ENCODE measurements around the gene CDKN3.
"Not testable (repeated sequence)": the region's sequence is repeated elsewhere in the genome, so short reads cannot be mapped to it uniquely, and the experiment has no call there.

The CDKN3 gene

DNA sequence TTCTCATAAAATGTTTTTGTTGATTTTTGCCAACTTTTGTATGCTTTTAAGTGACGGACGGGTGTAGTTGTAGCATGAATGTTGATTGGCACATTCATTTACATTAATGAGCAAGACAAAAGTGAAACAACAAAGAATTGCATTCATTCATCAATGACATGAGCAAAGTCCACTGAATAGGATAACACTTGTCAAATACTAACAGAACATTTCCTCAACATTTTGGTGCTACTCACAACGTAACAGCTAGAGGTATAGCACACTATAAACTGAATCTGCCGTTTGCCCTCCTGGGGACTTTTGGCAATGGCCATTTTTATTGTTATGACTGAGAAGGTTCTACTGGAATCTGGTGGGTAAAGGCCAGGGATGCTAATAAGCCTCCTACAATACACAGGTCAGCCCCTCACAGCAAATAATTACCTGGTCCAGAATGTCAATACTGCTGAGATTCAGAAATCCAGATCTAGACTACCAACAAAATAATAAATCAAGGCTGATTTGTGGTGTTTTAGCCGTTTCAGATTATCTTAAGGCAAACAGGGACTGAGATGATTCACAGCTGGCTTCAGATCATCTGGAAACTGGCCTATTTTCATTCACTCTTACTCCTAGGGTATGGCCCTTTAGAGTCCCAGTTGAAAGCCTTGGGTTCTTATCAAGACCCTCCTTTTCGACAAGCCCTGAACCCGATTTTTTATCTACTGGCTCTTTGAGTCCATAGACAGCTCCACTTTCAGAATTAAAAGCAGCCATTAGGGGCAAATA is 22.5 kb upstream of the CDKN3 start:
- TF ChIP-seq CTCF (IDR thresholded peaks at IDR 0.05; ENCODE audit: extremely low read depth, missing control alignments) = no peak
- no peak for DNase-seq (ENCODE audit: low spot score)

- TF ChIP-seq CTCF (IDR thresholded peaks at IDR 0.05; ENCODE audit: extremely low read depth, missing control alignments) = no peak
- DNase-seq (ENCODE audit: low spot score) = no peak
Observed at GRCh38 chr14:54377501-54377900, 19.3 kb upstream of the CDKN3 start.

DNA sequence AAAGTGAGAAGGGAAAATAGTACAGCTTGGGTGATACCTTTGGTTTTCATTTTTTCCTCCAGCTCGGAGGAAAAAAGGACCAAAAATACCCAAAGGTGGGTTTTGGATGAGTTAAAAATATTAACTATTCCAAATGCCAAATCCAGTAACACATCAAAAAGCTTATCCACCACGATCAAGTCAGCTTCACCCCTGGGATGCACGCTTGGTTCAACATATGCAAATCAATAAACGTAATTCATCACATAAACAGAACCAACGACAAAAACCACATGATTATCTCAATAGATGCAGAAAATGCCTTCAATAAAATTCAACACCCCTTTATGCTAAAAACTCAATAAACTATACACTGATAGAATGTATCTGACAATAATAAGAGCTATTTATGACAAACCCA is 17.9 kb upstream of the CDKN3 start:
- not testable (repeated sequence) for DNase-seq (ENCODE audit: low spot score)

DNA sequence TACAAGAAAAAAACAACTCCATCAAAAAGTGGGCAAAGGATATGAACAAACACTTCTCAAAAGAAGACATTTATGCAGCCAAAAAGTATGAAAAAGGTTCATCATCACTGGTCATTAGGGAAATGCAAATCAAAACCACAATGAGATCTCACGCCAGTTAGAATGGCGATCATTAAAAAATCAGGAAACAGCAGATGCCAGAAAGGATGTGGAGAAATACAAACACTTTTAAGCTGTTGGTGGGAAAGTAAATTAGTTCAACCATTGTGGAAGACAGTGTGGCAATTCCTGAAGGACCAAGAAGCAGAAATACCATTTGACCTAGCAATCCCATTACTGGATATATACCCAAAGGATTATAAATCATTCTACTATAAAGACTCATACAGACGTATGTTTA is 16.2 kb upstream of the CDKN3 start:
- DNase-seq (ENCODE audit: low spot score) = not testable (repeated sequence)

- TF ChIP-seq CTCF (IDR thresholded peaks at IDR 0.05; ENCODE audit: extremely low read depth, missing control alignments) = no peak
- DNase-seq (ENCODE audit: low spot score) = no peak
Observed at GRCh38 chr14:54381821-54382220, 15.0 kb upstream of the CDKN3 start.

GRCh38 chr14:54383835-54384234 is 13.0 kb upstream of the CDKN3 start:
- no peak for DNase-seq (ENCODE audit: low spot score)
- TF ChIP-seq CTCF (IDR thresholded peaks at IDR 0.05; ENCODE audit: extremely low read depth, missing control alignments) = no peak

DNA sequence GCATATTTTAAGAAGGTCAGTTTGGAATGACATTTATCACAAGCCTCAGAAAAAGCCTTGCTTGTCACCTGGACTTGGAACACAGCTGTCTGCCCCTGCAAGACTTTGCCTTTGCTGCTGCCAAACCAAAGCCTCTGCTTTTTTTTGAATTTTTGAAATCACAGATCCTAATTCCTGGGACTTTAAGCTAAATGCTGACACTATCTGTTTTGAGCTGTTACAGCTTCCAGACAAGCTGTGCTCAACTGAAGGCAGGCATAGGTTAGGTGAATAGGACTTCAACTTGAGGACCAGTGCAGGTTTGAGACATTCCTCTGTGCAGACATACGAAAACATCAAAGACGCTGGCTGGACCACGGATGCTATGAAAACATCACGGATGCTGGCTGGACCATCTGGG is 11.3 kb upstream of the CDKN3 start:
- DNase-seq (ENCODE audit: low spot score) = no peak
- TF ChIP-seq CTCF (IDR thresholded peaks at IDR 0.05; ENCODE audit: extremely low read depth, missing control alignments) = no peak

DNA sequence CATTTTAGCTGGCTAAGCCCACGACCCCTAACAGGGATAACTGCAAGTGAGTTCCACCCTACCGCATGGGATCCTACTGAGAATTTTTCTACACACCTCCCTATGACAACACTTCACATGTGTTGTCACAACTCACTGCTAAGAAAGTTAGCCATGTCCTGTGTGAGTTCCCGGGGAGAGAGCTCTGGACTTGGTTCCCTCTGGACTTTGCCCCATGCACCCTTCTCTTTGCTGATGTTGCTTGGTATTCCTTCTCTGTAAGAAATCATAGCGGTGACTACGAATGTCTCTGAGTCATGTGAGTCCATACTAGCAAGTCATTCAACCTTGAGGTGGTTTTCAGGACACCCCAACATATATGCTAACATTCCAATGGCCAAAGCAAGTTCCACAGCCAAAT is 9.5 kb upstream of the CDKN3 start:
- no peak for TF ChIP-seq CTCF (IDR thresholded peaks at IDR 0.05; ENCODE audit: extremely low read depth, missing control alignments)

More for the DNA sequence above, 9.5 kb upstream of the CDKN3 start:
- DNase-seq (ENCODE audit: low spot score) = no peak
